K562 (cell line): ENCODE data around the gene SMCHD1. TPM values are rescaled to one million over a fixed set of nuclear protein-coding genes. Genes with fewer than 3 reads are reported as not detected.

Experiments used
- BCL6 ChIP-seq: fragments of 250-450 bp; sonication (Bioruptor Pico); IDR thresholded peaks from 2 replicates; pipeline ENCODE4 v1.4.0; 2020
- CTCFL ChIP-seq: IDR thresholded peaks from 2 replicates; pipeline ENCODE4 v1.6.1; 2011; ENCODE audit warnings: borderline replicate concordance, low read depth, mild to moderate bottlenecking, moderate library complexity, low read length; ENCODE audit not compliant: insufficient read depth, poor library complexity, severe bottlenecking
- ETV6 ChIP-seq, 3 experiments: fragments of 150-350 bp in 1 of 3; sonication (generic) in 1 of 3; formaldehyde crosslinking in 1 of 3; IDR thresholded peaks; 2 replicates each; pipeline versions ENCODE4 v1.6.1 to v1.8.0; 2014 to 2022; ENCODE audit warnings: borderline replicate concordance in 2 of 3, low read depth in 2 of 3, antibody characterized with exemption in 1 of 3, low read length in 1 of 3, mild to moderate bottlenecking in 1 of 3, missing genetic modification reagents in 1 of 3
- FOXJ3 ChIP-seq: sonication (generic); formaldehyde crosslinking; IDR thresholded peaks from 2 replicates; pipeline ENCODE4 v1.4.0; 2020; ENCODE audit warnings: mild to moderate bottlenecking, missing genetic modification reagents
- HBP1 ChIP-seq: fragments of 450-650 bp; formaldehyde crosslinking; IDR thresholded peaks from 2 replicates; pipeline ENCODE4 v1.4.0; 2022; ENCODE audit warnings: missing genetic modification characterization
- HNRNPK ChIP-seq: fragments of 200-400 bp; formaldehyde crosslinking; IDR thresholded peaks from one replicate; pipeline ENCODE4 v1.6.1; 2018; ENCODE audit warnings: mild to moderate bottlenecking, low read depth, low read length; ENCODE audit not compliant: poor library complexity, severe bottlenecking
- KDM5B ChIP-seq: fragments of 200-600 bp; sonication (generic); IDR thresholded peaks from 2 replicates; pipeline ENCODE4 v1.6.1; 2012; ENCODE audit warnings: low read depth, mild to moderate bottlenecking, moderate library complexity, low read length, control low read depth, inconsistent platforms; ENCODE audit not compliant: insufficient replicate concordance
- MAFF ChIP-seq: IDR thresholded peaks from 2 replicates; pipeline ENCODE4 v1.6.1; 2012; ENCODE audit warnings: low read length, improper control_type of control experiment
- MECOM ChIP-seq: fragments of 250-450 bp; sonication (Bioruptor Pico); IDR thresholded peaks from 2 replicates; pipeline ENCODE4 v1.8.0; 2022; ENCODE audit warnings: inconsistent platforms
- PTTG1 ChIP-seq: fragments of 450-650 bp; IDR thresholded peaks from 2 replicates; pipeline ENCODE4 v1.6.1; 2016; ENCODE audit warnings: low read depth, mild to moderate bottlenecking, missing genetic modification characterization, missing compliant biosample characterization
- RFX7 ChIP-seq: fragments of 250-450 bp; sonication (Bioruptor Pico); IDR thresholded peaks from 2 replicates; pipeline ENCODE4 v1.5.1; 2021; ENCODE audit warnings: mild to moderate bottlenecking
- YY1 ChIP-seq, 3 experiments: IDR thresholded peaks; 2 replicates each; pipeline ENCODE4 v1.6.1; 2011; ENCODE audit warnings: low read length in 2 of 3, mild to moderate bottlenecking in 2 of 3, moderate library complexity in 2 of 3, borderline replicate concordance in 1 of 3, control low read depth in 1 of 3, low read depth in 1 of 3; ENCODE audit not compliant: insufficient read depth in 3 of 3, insufficient replicate concordance in 2 of 3, control insufficient read depth in 1 of 3, insufficient read length in 1 of 3; ENCODE audit errors: extremely low read depth in 1 of 3
- ZBTB34 ChIP-seq: fragments of 250-450 bp; sonication (Bioruptor Pico); IDR thresholded peaks from 2 replicates; pipeline ENCODE4 v1.8.0; 2021; ENCODE audit warnings: mild to moderate bottlenecking, moderate library complexity
- ZBTB43 ChIP-seq: sonication (generic); formaldehyde crosslinking; IDR thresholded peaks from 2 replicates; pipeline ENCODE4 v1.8.0; 2023; ENCODE audit warnings: mild to moderate bottlenecking, missing genetic modification reagents
- ZNF592 ChIP-seq: fragments of 450-650 bp; IDR thresholded peaks from 2 replicates; pipeline ENCODE4 v1.6.1; 2017; ENCODE audit warnings: antibody characterized with exemption, mild to moderate bottlenecking
- polyA plus RNA-seq, 8 experiments: library from polyadenylated mRNA; depleted of rRNA in 4 of 8; stranded (reverse) in 5 of 8; unstranded in 3 of 8; fragments of >200 nt; fragmentation: Nextera tagmentation in 2 of 8; fragmentation: Illumina TruSeq in 1 of 8; extraction: Ambion mirVana in 2 of 8; extraction: Trizol in 1 of 8; gene quantifications; 2 replicates each; pipeline versions ENCODE4 v1.2.1 to v1.2.3, GENCODE V29; 2011 to 2014; ENCODE audit warnings: inconsistent platforms in 1 of 8, missing spikeins in 1 of 8
- total RNA-seq, 7 experiments: library from RNA; depleted of rRNA in 6 of 7; stranded (reverse); fragments of >200 nt in 6 of 7; fragmentation: Illumina TruSeq in 2 of 7; extraction: Trizol in 2 of 7; gene quantifications; 2 replicates each; pipeline versions ENCODE4 v1.2.1 to v1.2.3, GENCODE V29; 2011 to 2021; ENCODE audit warnings: low replicate concordance in 1 of 7

The SMCHD1 gene
- total and polyA plus RNA-seq, 9 of the 15 experiments (the other 6 are each of a cell fraction or from before 2014, with no cell fraction given), result 6.3 to 144 (median 72.7) TPM

- TF ChIP-seq MECOM (CRISPR knock-in tag) (no peak), HNRNPK (no peak), ZBTB43 (peak; percentile 54; the same call in 1 of the 2 replicates), ZBTB34 (CRISPR knock-in tag) (no peak), ZNF592 (no peak), MAFF (no peak), RFX7 (no peak), FOXJ3 (CRISPR knock-in tag) (no peak), YY1 (IDR thresholded peaks at IDR 0.05; ENCODE audit: borderline replicate concordance in 1 of 3, control insufficient read depth in 1 of 3, extremely low read depth in 1 of 3, insufficient read depth in 3 of 3, insufficient read length in 1 of 3, insufficient replicate concordance in 2 of 3, low read depth in 1 of 3, low read length in 2 of 3) (peak in 2 of 3 experiments; percentile 44 to 74), CTCFL (no peak), KDM5B (peak; percentile 2), HBP1 (CRISPR knock-in tag) (no peak), BCL6 (CRISPR knock-in tag) (no peak), ETV6 (IDR thresholded peaks at IDR 0.05; ENCODE audit: borderline replicate concordance in 1 of 2, low read depth in 2 of 2, low read length in 1 of 2) (no peak), ETV6 (CRISPR knock-in tag; IDR thresholded peaks at IDR 0.05; ENCODE audit: borderline replicate concordance) (no peak), PTTG1 (tag) (no peak)
Observed at GRCh38 chr18:2655954-2656236, 369 bp downstream of the SMCHD1 start (continued).
